ENCODE results near the gene PALD1. TPM values are rescaled to one million over a fixed set of nuclear protein-coding genes. Genes with fewer than 3 reads are reported as not detected.

Gene PALD1
- polyA plus RNA-seq, 3 donors: 0.04 to 0.11 TPM; not detected in 1

- Histone ChIP-seq H3K79me2 (ENCODE audit: insufficient read depth, low read length) (no peaks in the 10 kb centered on the region), H3K4me3 (replicated peaks in 1 of 3; ENCODE audit: low read depth in 2 of 3, low read length in 3 of 3) (no peak overlapping the region), H3K4me1 (ENCODE audit: control insufficient read depth in 1 of 2, insufficient read depth in 2 of 2, low read length in 2 of 2) (peaks cover 19 to 27% of the 10 kb centered on the region in 2 donors), H3K4me2 (replicated peaks; ENCODE audit: extremely low read depth, low read length, poor library complexity, severe bottlenecking) (no peak overlapping the region), H3K27ac (ENCODE audit: low read depth in 1 of 2, low read length in 2 of 2) (no peak overlapping the region), H3K9me3 (replicated peaks in 1 of 2; ENCODE audit: control insufficient read depth in 1 of 2, insufficient read depth in 1 of 2, low read length in 2 of 2) (no peaks in the 10 kb centered on the region), H3K9ac (ENCODE audit: insufficient read depth, low read length, poor library complexity, severe bottlenecking) (no peak overlapping the region), H4K20me1 (ENCODE audit: insufficient read depth, low read length) (no peaks in the 10 kb centered on the region), H3K36me3 (replicated peaks in 1 of 2; ENCODE audit: control insufficient read depth in 1 of 2, insufficient read depth in 2 of 2, low read length in 2 of 2) (no peaks in the 10 kb centered on the region), H3K27me3 (ENCODE audit: control insufficient read depth in 2 of 2, insufficient read depth in 2 of 2, low read length in 2 of 2) (no peaks in the 10 kb centered on the region), H2AFZ (ENCODE audit: insufficient read depth, low read depth, low read length, poor library complexity, severe bottlenecking) (no peak overlapping the region)
- Mint-ChIP-seq H3K4me1 (peaks cover 31% of the 10 kb centered on the region), H3K27ac (no peak overlapping the region), H3K9me3 (peaks cover 0 to 4% (median 0%) of the 10 kb centered on the region in 7 donors), H3K36me3 (peaks cover 0 to 2% of the 10 kb centered on the region in 2 donors), H3K27me3 (ENCODE audit: low read depth in 3 of 3) (peaks cover 0 to 8% (median 2%) of the 10 kb centered on the region in 3 donors), H3K4me3 (no peak overlapping the region)
- no peak for TF ChIP-seq CTCF (IDR thresholded peaks at IDR 0.05)
- DNase-seq: no peak
- intact Hi-C loops (cut with micrococcal nuclease): no loop called here
- 86% methylated on average over 1 of the region's 7 CpGs for WGBS (ENCODE audit: insufficient coverage)
Measured at GRCh38 chr10:70568781-70569495, 90.4 kb downstream of the PALD1 start.

GRCh38 chr10:70571236-70571635 lies 92.7 kb downstream of the PALD1 start:
- H3K4me2 ChIP-seq (replicated peaks; ENCODE audit: extremely low read depth, low read length, poor library complexity, severe bottlenecking): no peak overlapping the region
- DNase-seq: no peak
- Mint-ChIP-seq H3K27me3 (ENCODE audit: low read depth in 3 of 3) (peaks cover 0 to 6% (median 2%) of the 10 kb centered on the region in 3 donors), H3K27ac (no peak overlapping the region), H3K9me3 (peaks cover 0 to 4% (median 0%) of the 10 kb centered on the region in 7 donors), H3K4me1 (peaks cover 27% of the 10 kb centered on the region), H3K36me3 (peaks cover 0 to 4% of the 10 kb centered on the region in 2 donors), H3K4me3 (no peak overlapping the region)
- no peaks in the 10 kb centered on the region for H3K9me3 ChIP-seq (replicated peaks in 1 of 2; ENCODE audit: control insufficient read depth in 1 of 2, insufficient read depth in 1 of 2, low read length in 2 of 2)
- peaks cover 14 to 21% of the 10 kb centered on the region in 2 donors for H3K4me1 ChIP-seq (ENCODE audit: control insufficient read depth in 1 of 2, insufficient read depth in 2 of 2, low read length in 2 of 2)
- no peak overlapping the region for H3K4me3 ChIP-seq (replicated peaks in 1 of 3; ENCODE audit: low read depth in 2 of 3, low read length in 3 of 3)
- H3K79me2 ChIP-seq (ENCODE audit: insufficient read depth, low read length): no peaks in the 10 kb centered on the region
- H4K20me1 ChIP-seq (ENCODE audit: insufficient read depth, low read length): no peaks in the 10 kb centered on the region
- TF ChIP-seq CTCF (IDR thresholded peaks at IDR 0.05): no peak
- WGBS (ENCODE audit: insufficient coverage): 80% methylated on average over 4 of the region's 4 CpGs
- no peaks in the 10 kb centered on the region for H3K27me3 ChIP-seq (ENCODE audit: control insufficient read depth in 2 of 2, insufficient read depth in 2 of 2, low read length in 2 of 2)
- H2AFZ ChIP-seq (ENCODE audit: insufficient read depth, low read depth, low read length, poor library complexity, severe bottlenecking): no peak overlapping the region
- no peak overlapping the region for H3K27ac ChIP-seq (ENCODE audit: low read depth in 1 of 2, low read length in 2 of 2)
- H3K9ac ChIP-seq (ENCODE audit: insufficient read depth, low read length, poor library complexity, severe bottlenecking): no peak overlapping the region
- intact Hi-C loops (cut with micrococcal nuclease): no loop called here
- no peaks in the 10 kb centered on the region for H3K36me3 ChIP-seq (replicated peaks in 1 of 2; ENCODE audit: control insufficient read depth in 1 of 2, insufficient read depth in 2 of 2, low read length in 2 of 2)
